GM10847 (cell line): ENCODE data around the gene SHC1.

Experiments used
- POLR2A ChIP-seq: IDR thresholded peaks from 2 replicates; pipeline ENCODE4 v1.6.1; 2011; ENCODE audit not compliant: insufficient read length; ENCODE audit errors: extremely low read depth

SHC1 gene

GRCh38 chr1:154958036-154958435 is 12.5 kb downstream of the SHC1 start:
- no peak for TF ChIP-seq POLR2A

- no peak for TF ChIP-seq POLR2A
Measured at GRCh38 chr1:154957091-154957657, 13.4 kb downstream of the SHC1 start.

DNA sequence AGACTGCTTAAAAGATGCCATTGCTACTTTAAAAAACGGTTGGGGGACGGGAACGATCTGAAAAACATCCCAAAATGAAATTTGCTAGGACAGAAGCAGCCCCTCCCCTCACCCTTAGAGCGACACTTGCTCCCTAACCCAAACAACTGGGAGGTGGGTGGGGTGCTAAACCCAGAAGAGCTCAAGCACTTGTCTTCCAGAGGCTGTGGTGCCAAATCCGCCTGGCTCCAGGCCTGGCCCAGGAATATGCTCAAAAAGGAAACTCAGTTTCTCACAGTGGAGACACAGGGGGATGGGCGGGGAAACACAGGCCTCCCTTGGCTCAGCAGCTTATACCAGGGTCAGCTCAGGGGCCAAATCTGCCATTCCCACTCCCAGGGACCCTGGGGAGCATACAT is 14.0 kb downstream of the SHC1 start:
- TF ChIP-seq POLR2A = no peak

DNA sequence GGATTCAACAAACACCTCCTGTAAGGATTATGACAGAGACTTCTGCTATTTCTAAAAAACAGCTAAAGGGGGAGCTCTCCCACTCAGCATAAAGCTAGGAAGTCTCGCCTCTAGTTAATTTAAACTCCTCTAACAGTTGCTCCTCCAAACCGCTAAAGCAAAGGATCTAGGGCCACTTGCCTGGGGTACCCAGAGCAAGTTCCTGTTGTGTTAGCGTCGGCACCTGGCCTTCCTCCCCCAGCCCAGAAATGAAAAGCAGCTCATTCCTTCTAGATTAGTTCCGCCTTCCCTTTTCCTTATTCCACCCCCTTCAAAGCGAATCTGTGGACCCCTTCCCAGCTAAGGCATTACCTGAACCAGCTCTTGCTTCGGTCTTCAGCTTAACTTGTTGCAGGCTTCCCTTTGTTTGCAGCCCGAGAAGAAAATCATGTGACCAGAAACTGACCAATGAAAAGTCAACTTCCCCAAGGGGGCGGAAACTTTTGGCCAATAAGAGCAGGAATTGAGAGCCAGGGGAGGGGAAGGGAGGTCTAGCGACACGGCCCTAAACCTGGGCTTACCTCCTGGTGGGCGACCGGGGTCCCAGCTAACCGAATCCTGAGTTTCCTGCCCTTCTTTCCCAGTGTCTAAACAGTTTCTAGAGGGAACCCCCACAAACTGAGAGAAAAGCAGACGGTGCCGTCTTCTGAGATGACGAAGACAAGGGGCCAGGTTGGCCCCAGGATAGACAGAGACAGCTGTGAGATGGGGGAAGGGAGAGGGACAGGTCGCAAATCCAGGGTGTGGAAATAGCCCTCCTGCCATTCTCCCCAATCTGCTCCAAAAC is 14.6 kb downstream of the SHC1 start, which contains the start of gene PBXIP1:
Gene PBXIP1 (minus strand): TSS at position 382 of the 826 bp plus-strand sequence. CDS start 2,378 bp downstream, outside the sequence.
- TF ChIP-seq POLR2A = peak; percentile 9

DNA sequence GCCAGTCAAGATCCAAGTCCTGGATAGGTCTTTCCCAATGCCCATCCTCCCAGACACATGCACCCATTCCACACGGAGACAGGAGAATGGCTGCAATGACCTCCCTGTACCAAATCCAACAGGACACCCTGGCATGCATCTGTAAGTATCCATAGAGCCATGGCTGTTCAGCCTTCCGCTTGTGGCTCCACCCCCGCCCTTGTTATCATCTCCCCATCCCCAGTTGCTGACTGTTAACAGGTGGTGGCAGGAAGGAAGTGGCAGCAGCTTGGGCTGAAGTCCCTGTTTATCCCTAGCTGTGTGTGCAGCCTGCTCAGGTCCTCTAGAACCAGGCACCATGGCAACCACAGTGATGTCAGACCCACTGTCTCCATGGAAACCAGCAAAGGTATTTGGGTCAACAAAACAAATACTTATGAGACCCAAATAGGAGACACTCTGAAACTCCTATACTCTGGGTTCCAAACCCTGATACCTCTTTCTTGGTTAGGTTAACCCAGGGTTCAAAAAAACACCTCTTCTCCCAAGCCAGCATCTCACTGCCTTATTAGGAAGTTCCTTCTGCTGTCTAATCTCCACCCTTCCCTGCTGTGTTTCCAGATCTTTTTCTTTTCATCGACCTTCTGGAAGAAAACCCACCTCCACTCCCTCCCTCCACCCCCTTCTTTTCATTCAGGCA is 15.4 kb downstream of the SHC1 start:
- peak; percentile 14 for TF ChIP-seq POLR2A

DNA sequence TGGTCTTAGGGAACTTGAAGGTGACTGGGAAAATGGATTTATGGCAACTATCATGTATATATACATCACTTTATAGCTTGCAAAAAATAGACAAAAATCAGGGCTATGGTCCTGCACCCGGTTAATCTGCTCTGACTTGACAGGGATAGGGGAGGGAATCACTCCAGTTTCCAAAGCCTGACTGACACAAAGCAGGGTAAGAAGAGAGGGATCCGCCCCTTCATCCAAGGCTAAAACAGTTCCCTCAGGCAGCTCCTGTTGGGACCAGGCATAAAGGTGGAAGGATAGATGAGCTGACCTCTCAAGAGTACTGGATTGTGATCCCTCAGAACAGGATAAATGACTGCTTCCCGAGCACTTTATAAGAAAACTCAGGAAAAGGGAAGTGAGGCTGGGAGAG is 16.0 kb downstream of the SHC1 start:
- no peak for TF ChIP-seq POLR2A

DNA sequence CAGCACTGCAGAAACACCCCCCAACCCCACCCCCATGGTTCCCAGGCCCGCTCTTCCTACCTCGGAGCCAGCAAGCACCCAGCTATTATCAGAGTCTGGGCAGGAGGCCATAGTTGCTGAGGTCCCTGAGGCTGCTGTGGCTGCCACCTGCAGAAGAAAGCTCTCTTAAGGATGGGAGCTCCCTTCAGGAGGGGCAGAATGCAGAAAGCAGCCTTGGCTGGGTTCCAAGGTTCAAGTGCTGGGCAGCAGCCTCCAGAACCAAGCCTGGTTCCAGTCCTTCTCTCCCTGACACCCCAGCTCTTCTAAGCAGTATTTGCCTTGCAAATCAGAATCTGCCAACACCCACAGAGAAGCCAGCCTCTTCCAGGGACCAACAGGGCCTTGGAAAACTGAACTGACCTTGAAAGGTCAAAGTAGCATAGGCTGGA is 16.9 kb downstream of the SHC1 start:
- no peak for TF ChIP-seq POLR2A

GRCh38 chr1:154952664-154953063 is 17.9 kb downstream of the SHC1 start:
- no peak for TF ChIP-seq POLR2A

DNA sequence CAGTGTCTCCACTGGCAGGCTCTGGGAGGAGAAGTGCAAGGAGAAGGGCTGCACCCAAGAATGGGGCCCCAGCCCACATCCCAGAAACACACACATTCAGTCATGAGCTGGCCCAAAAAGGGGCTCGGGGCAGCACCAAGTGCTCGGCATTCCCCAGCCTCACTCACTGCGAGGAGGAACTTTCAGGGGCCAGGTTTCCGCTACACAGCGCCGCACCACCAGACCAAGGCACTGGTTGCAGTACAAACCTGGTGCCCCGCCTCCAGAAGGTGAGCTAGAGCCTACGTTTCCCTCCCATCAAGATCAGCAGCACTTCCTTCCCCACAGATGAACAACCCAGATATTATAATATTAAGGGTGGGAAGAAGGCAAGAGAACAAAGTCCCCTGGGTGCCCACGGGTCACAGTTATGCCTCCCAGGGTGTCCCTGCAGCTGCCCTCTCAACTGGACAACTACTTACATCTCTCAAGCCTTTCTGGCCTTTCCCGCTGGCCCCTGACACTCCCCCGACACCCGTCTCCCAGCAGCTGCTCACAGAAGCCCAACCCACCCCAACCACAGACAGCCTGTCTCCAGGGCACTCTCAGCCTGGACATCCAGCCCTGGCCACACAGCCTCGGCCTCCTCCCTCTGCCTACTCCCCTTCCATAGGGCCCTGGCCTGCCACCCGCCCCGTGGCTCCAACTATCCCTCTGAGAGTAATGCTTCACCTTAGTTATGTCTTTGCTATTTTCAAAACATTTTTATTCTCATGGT is 18.5 kb downstream of the SHC1 start:
- no peak for TF ChIP-seq POLR2A

GRCh38 chr1:154948079-154948478 is 22.5 kb downstream of the SHC1 start:
- TF ChIP-seq POLR2A = no peak

- no peak for TF ChIP-seq POLR2A
Measured at GRCh38 chr1:154945962-154946850, 24.3 kb downstream of the SHC1 start.

- no peak for TF ChIP-seq POLR2A
Measured at GRCh38 chr1:154945160-154945961, 25.2 kb downstream of the SHC1 start.

GRCh38 chr1:154944401-154945159 is 26.0 kb downstream of the SHC1 start:
- TF ChIP-seq POLR2A = no peak
